LNCaP clone FGC (cell line): ENCODE measurements around the gene USP24.

Experiments
- DNase-seq: peaks from one replicate; pipeline ENCODE4 v3.0.0-alpha.2; 2011; ENCODE audit warnings: low read depth
- H3K4me3 ChIP-seq: 2 replicates; pipeline ENCODE4 v1.5.1; 2011; ENCODE audit warnings: mild to moderate bottlenecking, low read depth, low read length, control low read depth
- CTCF ChIP-seq: IDR thresholded peaks from 2 replicates; pipeline ENCODE4 v1.5.1; 2012; ENCODE audit warnings: mild to moderate bottlenecking; ENCODE audit not compliant: control insufficient read depth, insufficient read depth; ENCODE audit errors: extremely low read depth

USP24 gene

DNA sequence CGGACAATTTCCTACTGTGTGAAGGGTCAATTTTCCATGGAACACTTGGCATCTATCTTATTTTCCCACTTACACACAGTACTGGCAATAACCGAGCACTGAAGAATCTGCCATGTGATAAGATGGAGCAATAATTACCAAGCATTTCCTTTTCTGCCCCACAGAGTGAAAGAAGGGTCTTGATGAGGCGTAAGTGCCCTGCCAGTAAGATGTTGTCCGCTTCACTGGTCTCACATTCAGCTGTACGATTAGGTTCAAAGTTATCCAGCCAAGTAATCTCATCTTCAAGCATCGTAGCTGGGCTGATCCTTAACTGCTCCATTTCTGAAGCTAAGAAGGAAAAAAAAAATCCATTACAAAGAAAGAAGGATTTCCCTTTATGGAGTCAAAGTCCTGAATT lies 108.1 kb downstream of the USP24 start:
- TF ChIP-seq CTCF = no peak
- no peak overlapping the region for H3K4me3 ChIP-seq
- no peak for DNase-seq

GRCh38 chr1:55103891-55104290 lies 111.3 kb downstream of the USP24 start:
- no peak overlapping the region for H3K4me3 ChIP-seq
- TF ChIP-seq CTCF = no peak

DNA sequence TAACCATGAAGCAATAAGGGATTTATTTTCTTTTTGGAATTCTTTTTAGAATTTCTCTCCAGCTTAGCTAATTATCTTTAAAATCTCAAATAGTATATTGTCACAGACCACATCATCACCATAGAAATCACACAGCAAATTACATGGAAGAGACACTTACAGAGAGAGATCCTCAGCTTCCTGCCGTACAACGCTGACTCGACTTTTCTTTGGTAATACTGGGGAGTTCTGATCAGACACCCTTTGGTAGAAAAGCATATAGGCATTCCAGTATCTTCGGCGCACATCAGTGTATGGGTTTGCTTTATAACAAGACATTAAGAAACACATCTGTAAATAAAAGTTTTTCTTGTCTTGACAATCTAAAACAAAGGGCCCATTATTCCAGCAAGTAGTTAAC lies 120.1 kb downstream of the USP24 start:
- TF ChIP-seq CTCF = no peak
- no peak for DNase-seq
- H3K4me3 ChIP-seq = no peak overlapping the region

More at GRCh38 chr1:55103891-55104290, 111.3 kb downstream of the USP24 start:
- DNase-seq = no peak

DNA sequence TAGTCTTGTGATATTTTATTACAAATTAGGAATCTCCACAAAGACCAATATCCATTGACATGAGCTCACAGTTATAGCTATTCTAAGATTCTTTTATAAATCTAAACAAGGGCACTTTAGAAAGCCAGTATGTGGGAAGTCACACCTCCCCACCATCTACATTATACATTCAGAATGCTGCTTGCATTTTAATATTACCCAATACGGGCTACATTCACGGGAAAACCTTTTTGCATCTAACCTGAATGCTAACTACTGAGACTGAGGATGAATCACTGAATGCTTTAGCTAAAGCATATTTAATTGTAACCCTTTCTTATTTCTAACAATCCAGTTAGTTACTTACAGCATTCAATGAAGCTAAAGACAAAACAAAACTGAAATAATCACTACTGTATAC lies 122.7 kb downstream of the USP24 start:
- no peak for DNase-seq
- no peak overlapping the region for H3K4me3 ChIP-seq
- no peak for TF ChIP-seq CTCF

GRCh38 chr1:55089683-55090082 lies 125.5 kb downstream of the USP24 start:
- no peak overlapping the region for H3K4me3 ChIP-seq
- no peak for TF ChIP-seq CTCF
- DNase-seq = no peak

DNA sequence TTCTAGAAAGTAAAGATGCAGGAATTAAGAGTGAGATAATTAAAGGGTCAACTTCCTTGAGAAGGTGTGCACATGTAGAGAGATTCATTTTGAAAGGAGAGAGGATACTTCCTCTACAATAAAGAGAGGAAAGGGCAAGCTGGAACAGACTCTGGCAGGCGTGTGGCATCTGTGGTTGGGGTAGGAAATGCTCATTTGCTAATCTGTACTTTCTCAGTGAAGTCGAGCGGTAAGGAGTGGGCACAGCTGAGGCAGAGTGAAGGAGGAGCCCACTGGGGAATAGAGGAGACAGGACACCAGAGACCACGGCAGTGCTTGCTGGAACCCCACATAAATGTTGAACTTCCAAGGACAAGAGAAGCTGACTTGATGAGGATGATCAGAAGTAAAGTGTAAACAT lies 126.8 kb downstream of the USP24 start:
- no peak for DNase-seq
- no peak for TF ChIP-seq CTCF
- H3K4me3 ChIP-seq = no peak overlapping the region

- DNase-seq = no peak
- TF ChIP-seq CTCF = no peak
- no peak overlapping the region for H3K4me3 ChIP-seq
Observed at GRCh38 chr1:55087439-55087838, 127.7 kb downstream of the USP24 start.
